Inflammatory macrophage (primary cell): ENCODE measurements around the gene FDX1.

Source experiments
- DNase-seq, 2 donors: peaks; one replicate each; pipeline ENCODE4 v3.0.0-alpha.2; 2020 to 2022

Gene FDX1

DNA sequence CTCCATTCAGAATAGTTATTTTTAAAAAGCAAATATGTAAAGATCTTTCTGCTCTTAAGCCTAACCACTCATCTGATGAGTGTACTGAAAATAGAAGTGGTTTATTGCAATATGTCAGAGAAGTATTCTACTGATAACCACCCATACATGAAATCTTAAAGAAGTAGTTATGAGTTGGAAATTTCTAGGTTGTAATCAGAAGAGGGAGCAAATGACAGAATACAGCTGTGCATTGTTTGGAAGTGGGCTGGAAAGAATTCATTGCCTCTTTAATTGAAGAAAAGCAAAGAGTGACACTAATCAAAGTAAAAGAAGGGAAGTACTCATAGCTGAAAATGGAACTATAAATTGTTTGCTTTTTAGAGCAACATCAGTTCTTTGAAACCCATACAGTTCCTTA, 39.4 kb downstream of the FDX1 start:
- DNase-seq = no peak

DNA sequence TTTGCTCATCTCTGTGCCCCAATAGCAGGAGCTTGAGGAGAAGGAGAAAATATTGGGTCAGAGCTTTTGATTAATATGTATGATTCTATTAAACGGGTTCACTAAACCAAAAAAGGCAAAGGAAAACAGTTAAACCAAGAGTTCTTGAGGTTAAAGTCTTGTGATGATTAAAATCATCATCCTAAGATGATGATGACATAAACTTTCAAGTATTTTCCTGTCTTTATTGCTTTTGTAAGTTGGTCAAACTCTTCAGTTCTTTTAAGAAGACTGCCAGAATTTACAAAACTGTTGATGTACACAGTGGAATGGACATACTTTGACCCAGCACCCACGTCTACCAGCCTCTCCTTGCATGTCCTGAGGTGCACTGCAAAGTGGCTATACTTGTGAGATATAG, 41.0 kb downstream of the FDX1 start:
- no peak for DNase-seq

DNA sequence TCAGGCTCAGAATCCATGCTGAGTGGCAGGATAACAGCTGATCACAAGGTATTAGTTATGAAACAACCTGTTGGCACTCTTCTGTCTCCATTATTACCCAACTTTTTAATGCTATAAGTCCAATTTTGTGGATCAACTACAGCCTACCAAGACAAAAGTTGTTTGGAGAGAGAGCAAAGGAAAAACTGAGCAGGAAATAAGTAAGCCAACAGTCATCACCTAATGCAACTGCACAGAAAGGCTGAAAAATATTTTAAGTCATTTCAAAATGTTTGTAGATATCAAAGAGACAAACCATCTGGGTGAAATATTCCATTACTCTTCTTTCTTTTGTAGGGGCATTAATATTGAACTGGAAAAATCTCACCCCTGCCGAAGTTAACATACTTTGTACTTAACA, 41.6 kb downstream of the FDX1 start:
- DNase-seq = no peak

DNA sequence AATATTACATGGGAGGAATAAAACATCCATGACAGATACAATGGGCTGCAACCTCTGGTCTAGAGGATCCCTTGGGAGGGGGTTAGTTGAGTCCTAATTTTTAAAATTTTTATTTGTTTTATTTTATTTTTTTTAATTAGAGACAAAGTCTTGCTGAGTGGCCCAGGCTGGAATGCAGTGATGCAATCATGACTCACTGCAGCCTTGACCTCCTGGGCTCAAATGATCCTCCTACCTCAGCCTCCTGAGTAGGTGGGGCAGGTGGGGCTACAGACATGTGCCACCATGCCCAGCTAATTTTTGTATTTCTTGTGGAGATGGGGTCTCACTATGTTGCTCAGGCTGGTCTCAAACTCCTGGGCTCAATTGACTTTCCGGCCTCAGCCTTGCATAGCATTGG, 43.1 kb downstream of the FDX1 start:
- no peak for DNase-seq

DNA sequence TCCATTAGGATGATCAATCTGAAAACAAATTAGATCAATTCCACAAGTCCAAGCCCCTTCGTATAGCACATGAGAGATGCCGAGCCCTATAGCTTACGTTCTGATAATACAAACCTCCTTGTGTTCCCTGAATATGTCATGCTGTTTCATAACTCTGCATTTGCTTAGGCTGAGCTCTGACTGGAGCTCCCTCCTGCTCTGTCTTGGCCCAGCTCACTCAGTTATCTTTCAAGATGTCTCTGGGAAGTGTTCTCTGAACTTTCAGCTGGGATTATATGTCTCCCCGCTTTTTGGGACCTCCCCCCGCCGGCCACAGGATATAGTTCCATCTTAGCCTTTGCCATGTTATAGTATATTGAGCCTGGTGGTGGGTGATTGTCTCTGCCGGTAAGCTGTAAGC, 44.0 kb downstream of the FDX1 start:
- no peak for DNase-seq

DNA sequence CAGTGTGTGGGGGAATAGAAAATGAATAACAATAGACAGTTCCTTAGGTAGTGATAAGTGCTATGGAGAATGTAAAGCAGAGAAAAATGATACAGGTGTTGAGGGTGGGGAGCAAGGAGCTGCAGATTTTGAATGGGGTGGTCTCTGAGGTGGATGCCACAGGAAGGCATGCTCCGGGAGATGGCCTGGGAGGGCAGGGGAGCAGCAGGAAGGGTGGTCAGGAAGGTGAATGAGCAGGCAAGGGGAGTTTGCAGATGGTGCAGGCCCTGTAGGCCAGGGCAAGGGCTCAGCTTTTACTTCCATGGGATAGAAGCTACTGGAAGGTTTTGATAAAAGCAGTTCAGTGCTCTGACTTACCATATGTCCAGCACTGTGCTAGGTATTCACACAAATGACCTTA, 44.8 kb downstream of the FDX1 start:
- DNase-seq = no peak

DNA sequence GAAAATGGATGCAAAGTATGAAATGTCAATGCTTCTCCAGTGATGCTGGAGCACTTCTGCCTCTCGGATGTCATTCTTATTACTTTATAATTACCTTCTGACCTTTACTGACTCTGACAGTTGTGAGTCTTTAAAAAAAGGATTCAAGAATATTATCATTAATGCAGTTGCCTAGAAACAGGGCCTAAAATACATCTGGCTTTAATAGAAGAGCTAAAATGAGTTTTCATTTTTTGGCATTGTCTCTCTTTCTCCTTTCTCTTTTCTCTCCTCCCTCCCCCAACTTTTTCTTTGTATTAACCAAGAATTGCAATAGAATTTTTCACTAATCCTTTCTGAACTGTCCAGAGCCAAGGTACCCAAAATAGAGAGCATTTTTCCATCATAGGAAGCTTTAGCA, 45.9 kb downstream of the FDX1 start:
- DNase-seq = no peak

DNA sequence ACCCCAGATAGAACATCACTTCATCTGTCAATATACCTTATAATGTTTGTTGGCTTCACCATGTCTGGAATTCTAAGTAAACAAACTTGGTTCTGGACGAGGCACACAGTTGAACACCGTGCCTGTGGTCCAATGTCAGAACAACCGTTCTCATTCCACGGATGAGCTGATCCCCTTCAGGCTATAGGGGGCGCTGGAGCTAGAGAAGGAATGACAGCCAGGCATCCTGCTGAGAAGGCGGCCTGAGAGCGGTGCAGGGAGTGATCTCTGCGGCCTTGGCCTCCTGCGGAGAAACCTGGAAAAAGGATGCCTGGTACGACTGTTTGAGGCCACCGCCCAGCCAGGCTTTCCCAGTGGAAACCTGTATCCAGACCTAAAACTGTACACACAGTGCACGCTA, 48.7 kb downstream of the FDX1 start:
- no peak for DNase-seq

DNA sequence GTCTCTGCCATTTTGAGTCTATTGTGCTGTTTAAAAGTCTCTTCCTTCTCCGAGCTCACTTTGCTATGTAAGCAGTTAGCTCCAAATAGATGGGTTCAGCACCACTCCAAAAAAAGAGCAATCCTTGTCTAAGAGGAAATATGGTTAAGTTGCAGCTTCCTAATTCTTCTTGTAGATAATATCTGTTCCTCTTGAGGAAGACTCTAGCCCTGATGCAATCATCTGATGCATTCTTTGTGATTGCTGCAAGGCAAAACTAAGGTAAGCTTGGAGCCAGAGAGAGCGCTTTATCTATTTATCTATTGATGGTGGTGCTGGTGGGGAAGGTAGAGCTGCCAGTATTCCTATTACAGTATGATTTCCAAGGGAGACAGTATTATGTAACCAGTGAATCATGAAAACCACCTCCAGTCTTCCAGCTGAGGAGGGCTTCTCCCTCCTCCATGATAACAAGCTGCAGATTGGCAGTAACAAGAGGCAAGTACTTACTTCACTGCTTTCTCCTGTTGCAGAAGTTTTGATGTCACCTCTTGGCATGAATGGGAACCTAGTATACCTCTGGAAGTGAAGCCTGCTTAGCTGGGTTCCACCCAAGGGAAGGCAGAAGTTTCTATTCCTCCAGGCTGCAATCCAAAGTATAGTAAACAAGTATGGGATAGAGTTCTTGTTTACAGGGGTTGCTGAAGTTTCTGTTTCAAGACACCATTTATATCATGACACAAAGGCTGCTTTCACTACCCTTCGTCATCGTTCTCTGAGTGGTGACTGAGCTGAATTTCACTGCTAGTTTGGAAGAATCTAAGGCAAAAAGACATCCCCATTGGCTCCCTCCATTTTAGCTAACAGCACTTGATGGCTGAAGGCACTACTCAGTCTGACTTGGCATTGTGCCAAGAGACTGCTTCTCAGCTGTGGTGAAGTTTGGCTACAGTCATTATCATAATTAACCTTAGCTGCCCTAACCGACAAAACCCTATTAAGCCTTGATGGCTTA, 49.7 kb downstream of the FDX1 start:
- peak; percentile 80 to 87 for DNase-seq

DNA sequence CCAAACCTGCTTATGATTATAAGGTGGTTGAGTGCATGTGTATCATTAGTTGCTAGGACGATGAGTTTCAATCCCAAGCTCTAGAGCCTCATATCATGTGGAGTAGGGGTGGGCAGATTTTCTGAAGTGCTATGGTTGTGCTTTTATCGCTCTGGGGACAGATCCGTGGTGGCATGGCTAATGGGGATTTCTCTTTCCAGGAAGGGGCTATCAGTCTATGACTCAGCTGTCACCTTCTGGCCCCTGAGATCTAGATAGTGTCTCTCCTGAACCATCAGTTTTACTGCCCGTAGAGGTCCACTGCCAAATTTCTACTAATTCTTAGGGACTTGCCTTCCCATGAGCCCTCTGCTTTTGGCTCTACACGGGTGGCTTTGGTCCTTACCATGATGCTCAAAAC, 51.8 kb downstream of the FDX1 start:
- DNase-seq = no peak

DNA sequence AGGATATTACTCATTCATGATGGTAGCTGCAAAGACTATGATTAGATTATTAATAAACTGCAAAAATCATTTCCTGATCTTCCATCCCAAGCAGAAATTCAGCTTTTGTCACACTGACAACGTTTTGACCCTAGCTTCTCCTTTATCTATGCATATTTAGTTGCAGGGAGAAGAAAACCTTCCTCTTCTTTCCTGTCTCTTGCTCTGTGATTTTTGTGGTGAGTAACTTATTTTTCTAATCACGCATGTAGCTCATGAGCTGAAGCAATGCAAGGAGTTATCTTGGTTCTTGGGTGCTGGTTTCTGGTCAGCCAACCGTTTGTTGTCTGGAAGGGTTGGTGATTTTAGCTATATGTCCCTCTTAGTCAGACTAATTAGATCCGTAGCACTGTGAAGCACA, 56.4 kb downstream of the FDX1 start:
- DNase-seq = peak; percentile 29 to 40

DNA sequence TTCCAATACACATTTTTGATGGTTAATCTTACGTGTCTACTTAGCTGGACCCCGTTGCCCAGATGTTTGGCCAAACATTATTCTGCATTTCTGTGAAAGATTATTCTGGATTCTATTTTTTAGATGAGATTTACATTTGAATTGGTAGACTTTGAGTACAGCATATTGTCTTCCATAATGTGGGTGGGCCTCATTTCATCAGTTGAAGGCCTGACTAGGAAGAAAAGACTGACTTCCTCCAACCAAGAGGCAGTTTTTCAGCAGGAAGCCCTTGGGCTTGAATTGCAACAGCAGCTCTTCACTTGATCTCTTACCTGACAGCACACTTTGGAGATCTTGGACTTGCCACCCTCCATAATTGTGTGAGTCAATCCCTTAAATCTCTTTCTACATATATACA, 58.7 kb downstream of the FDX1 start:
- DNase-seq = no peak

DNA sequence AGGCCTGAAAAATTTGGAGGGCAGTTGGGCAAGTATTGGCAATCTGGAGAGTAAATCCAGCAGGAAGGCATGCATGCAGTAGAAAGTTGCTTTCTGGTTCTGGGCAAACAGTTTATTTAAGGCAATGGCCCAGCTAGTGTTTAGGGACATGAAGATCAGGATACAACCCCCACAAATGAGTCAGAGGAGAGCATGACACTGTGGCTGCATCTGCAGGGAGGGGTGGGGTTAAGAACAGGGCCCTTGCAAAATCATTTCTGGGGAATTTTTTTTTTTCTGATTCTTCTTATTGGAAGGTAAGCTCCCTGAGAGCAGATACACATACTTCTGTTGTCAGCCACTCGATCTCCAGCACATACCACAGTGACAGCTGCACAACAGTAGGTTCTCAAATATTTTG, 61.1 kb downstream of the FDX1 start:
- DNase-seq = peak; percentile 84 to 86

DNA sequence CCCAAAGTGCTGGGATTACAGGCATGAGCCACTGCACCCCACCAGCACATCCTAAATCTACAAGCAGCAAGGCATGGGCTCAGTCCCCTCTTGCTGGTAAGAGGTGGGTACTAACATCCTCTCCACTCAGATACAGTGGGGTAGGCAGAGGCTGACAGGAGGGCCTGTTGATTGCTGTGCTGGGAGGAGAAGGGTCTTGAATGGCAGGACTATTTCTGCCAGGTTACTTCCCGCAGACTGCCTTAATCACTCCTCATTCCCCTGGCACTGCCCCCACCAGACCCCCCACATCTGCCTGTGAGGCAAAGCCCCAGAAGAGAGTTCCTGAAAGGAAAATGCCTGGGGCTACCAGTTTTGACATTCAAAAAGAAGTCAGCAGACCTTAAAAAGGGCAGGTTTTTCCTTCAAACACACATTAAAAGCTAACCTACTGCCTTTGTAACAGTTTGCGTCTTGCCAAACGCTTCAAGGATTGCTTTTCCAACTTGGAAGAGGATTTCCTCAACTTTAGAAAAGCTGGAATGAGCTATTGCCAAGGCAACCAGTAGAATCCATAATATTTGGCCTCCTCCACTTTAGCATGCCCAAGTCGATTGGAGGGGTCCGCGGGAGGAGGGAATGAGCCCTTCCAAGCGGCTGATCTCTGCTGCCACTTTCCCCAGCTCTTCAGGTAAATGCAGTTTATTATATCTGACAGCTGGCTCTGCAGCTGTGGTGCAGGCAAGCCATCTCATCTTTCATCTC, 62.0 kb downstream of the FDX1 start:
- no peak for DNase-seq

DNA sequence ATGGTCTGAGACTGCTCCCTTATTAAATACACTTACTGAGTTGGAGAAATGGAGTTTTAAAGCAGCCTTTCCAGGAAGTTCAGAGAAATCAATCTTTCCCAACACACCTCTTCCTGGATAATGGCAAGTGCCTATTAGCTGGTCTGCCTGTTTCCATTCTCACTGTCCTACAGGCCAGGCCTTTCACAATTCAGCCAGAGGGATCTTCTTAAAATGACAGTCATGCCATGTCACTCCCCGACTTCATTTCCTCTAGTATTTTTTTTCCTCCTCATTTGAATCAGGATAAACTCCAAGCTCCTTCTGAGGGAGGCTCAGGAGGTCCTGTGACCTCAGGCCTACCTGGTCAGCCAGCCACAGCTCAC, 62.6 kb downstream of the FDX1 start:
- DNase-seq = peak in 1 of 2 donors; percentile 39

DNA sequence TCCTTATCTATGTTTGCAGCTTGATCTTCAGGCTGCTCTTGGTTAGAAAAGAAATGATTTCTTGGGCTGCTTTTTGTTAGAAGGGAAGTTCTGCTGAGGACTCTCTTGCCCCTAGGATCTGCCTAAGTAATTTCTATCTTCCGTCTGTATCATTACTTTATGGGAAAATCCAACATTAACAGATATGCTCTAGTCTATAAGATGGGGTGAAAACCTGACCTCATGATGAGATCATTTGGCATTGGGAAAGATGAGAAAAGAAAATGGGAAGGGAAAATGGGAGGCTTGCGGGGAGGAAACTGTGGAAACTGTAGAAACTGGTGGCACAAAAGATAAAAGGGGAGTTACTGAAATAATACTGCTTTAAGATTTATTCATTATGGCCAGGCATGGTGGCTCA, 63.6 kb downstream of the FDX1 start:
- no peak for DNase-seq

DNA sequence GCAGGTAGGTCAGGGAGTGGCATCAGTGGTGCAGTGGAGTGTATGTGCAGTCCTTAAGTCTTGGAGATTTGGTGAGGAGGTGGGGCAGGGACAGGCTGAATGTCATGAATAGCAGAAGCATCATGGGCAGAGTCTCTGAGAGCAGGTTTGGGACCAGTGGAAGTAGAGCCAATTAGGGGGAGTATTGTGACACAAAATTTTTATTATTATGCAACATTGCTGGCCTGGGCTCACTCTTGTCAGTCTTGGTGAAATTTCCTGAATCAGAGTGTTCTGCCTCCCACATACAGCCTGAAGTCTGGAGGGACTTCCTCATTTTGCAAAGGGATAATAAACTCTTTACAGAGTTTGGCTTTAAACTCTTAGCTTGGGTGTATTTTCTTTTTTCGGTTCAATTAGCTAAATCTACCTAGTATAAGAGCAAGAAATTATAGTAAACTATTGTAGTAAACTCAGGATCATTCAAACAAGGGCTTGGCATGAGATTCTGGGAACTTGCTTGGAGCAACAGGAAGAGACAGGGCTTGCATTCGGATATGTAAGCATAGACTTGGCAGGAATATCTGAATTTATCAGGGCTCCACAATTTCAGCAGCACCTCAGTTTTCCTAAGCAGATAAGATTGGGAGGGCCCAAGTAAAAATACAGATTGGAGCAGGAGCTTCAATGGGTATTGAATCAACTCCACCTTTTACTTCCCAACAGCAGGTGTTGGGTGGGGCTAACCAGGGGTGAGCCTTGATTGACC, 67.7 kb downstream of the FDX1 start:
- peak; percentile 93 to 97 for DNase-seq

DNA sequence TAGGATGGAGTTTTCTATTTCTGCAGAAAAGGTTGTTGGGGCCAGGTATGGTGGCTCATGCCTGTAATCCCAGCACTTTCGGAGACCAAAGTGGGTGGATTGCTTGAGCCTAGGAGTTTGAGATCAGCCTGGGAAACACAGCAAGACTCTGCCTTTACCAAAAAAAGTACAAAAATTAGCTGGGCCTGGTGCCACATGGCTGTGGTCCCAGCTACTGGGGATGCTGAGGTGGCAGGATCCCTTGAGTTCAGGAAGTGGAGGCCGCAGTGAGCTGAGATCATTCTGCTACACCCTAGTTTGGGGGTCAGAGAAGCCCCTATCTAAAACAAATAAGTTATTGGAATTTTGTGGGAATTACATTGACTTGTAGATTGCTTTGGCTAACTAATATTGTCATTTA, 71.7 kb downstream of the FDX1 start:
- DNase-seq = no peak

DNA sequence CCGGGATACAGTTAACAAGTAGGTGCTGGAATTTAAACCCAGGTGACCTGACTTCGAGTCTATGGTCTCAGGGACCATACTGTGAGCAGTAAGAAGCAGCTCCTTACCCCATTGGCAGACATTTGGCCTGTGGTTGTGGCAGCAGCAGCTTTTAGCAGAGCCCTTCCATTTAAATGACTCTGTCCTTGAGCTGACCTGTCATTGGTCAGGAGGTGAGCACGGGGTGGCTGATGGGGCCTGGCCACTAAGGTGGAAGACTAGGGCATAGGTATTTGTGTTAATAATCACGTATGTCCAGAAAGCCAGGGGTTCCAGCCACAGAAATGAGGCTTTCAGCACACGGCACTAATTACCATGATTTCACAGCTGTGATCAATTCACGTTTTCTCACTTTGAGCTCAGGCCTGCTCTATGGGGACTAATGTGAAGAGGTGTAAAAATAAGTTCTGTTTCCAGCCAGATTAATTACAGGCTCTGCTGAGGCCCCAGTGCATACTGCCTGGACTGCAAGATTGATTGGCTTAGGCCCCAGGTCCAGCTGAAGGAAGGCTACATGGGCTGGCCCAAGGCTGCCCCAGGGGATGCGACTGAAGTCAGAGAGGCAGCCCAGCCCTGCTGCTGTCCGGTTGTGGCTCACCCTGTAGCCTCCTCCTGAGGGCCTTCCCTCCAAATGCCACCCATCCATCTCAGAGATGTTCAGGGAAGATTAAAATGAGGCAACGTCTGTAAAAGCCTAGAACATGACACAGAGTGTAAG, 76.0 kb downstream of the FDX1 start:
- no peak for DNase-seq

DNA sequence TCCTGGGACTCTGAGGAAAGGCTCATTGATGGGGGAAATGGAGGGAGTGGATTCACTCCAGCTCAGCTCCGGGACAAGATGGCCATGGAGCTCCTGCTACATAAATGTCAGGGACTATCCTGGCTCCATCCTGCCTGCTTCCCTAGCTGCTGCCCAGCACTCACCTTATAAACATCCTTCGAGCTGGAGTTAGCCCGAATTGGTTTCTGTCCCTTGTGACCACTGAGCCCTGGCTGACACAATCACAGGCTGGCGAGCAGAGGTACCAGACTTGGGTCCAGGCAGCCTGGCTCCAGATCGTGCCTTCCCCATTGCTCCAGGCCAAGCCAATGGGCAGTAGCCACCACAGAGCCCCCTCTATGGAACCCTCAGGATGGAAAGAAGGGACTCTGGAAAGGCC, 77.6 kb downstream of the FDX1 start:
- DNase-seq = no peak

DNA sequence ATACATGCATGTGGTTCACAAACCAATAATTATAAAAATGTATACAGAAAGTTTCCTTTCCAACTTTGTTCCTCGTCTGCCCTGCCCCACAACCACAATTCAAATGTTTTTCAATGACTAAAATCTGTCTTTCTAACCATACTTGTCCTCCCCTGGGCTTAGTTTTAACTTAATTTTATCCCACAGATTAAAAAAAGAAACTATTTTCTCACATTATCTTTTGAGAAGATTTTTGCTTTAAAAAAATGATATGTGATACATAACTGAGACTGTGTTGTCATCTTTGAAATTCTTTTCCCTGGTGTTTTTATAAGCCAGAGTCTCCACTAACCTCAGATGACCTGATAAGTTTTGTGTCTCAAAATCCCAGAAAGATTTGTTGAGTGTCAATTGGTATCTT, 79.0 kb downstream of the FDX1 start:
- DNase-seq = no peak

DNA sequence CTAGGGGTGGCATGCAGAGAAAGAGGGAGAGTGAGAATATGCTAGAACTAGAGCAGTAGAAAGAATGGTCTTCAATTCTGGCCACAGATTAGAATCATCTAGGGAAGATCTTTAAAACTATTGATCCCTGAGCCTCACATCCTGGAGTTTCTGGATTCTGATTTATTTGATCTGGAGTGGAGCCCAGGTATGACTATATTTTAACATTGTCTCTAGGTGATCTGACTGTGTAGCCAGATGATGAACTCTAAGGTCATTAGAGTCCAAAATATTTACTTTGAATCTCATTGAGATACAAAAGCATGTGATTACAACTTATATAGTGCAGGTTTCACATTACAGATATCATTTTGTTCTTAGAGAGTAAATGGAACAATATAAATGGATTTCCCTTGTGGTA, 79.7 kb downstream of the FDX1 start:
- no peak for DNase-seq

DNA sequence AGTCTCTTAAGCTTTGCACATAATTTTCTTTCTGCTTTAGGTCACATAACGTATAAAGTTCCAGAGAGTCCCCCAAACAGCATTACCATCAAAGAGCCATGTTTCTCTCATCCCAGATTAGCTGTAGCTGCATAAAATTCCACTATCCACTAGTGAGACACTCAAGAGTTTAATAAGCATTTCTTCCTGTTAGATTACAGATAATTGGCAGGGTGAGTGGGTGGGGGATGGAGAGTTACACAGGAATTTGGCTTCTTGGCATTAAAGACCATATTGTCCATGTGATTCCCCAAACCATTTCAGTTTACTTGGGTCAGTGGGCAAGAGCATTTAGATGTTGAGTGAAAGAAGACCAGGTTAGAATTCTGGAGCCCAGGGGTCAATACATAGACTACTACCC, 82.3 kb downstream of the FDX1 start:
- DNase-seq = no peak
